GM20431 (cell line): ENCODE results near the gene USP17L29.
"Not testable (repeated sequence)": the region's sequence is repeated elsewhere in the genome, so short reads cannot be mapped to it uniquely, and the experiment has no call there.

Experiments
- in situ Hi-C: fragments of 300-500 bp; cut with MseI, MboI; formaldehyde crosslinking; loops from one replicate; pipeline ENCODE4 v1.15.0; 2020; ENCODE audit warnings: low sequenced_read_pairs; ENCODE audit not compliant: unreplicated experiment

The USP17L29 gene

GRCh38 chr4:9353338-9353737 is at the start of gene USP17L29:
TSS of gene USP17L29 (plus strand) at chr4:9353638. CDS start at chr4:9353638, 0 bp downstream.
- in situ Hi-C loops, result not testable (repeated sequence)

GRCh38 chr4:9324191-9324590 is 29.2 kb upstream of the USP17L29 start:
- in situ Hi-C loops, result not testable (repeated sequence)

- in situ Hi-C loops, result not testable (repeated sequence)
Observed at GRCh38 chr4:9324865-9325264, 28.6 kb upstream of the USP17L29 start, which contains the start of gene USP17L24. TSS of gene USP17L24 (plus strand) at chr4:9325165. CDS start at chr4:9325165, 0 bp downstream.

- in situ Hi-C loops, result not testable (repeated sequence)
Observed at GRCh38 chr4:9329611-9330010, 23.8 kb upstream of the USP17L29 start, which contains the start of gene USP17L25. TSS of gene USP17L25 (plus strand) at chr4:9329911. CDS start at chr4:9329911, 0 bp downstream.

GRCh38 chr4:9334358-9334757 is 19.1 kb upstream of the USP17L29 start, which contains the start of gene USP17L26:
TSS of gene USP17L26 (plus strand) at chr4:9334658. CDS start at chr4:9334658, 0 bp downstream.
- in situ Hi-C loops, result not testable (repeated sequence)

GRCh38 chr4:9339103-9339502 is 14.3 kb upstream of the USP17L29 start, which contains the start of gene USP17L5:
TSS of gene USP17L5 (plus strand) at chr4:9339403. CDS start at chr4:9339403, 0 bp downstream.
- in situ Hi-C loops, result not testable (repeated sequence)

GRCh38 chr4:9343848-9344247 is 9.6 kb upstream of the USP17L29 start, which contains the start of gene USP17L27:
TSS of gene USP17L27 (plus strand) at chr4:9344148. CDS start at chr4:9344148, 0 bp downstream.
- in situ Hi-C loops, result not testable (repeated sequence)

- in situ Hi-C loops, result not testable (repeated sequence)
Observed at GRCh38 chr4:9348593-9348992, 4.8 kb upstream of the USP17L29 start, which contains the start of gene USP17L28. TSS of gene USP17L28 (plus strand) at chr4:9348893. CDS start at chr4:9348893, 0 bp downstream.

GRCh38 chr4:9350866-9351265 is 2.6 kb upstream of the USP17L29 start:
- in situ Hi-C loops, result not testable (repeated sequence)

GRCh38 chr4:9362829-9363228 is 9.4 kb downstream of the USP17L29 start, which contains the start of gene USP17L30:
TSS of gene USP17L30 (plus strand) at chr4:9363129. CDS start at chr4:9363129, 0 bp downstream.
- in situ Hi-C loops, result not testable (repeated sequence)

- in situ Hi-C loops, result not testable (repeated sequence)
Observed at GRCh38 chr4:9379881-9380280, 26.4 kb downstream of the USP17L29 start.

GRCh38 chr4:9381012-9381534 is 27.6 kb downstream of the USP17L29 start:
- in situ Hi-C loops, result not testable (repeated sequence)

- in situ Hi-C loops, result no loop called here
Observed at GRCh38 chr4:9384126-9384525, 30.7 kb downstream of the USP17L29 start.

- in situ Hi-C loops, result not testable (repeated sequence)
Observed at GRCh38 chr4:9389001-9389400, 35.6 kb downstream of the USP17L29 start.
